SK-N-SH (cell line): ENCODE measurements around the gene FOXO1. TPM values are rescaled to one million over a fixed set of nuclear protein-coding genes. Genes with fewer than 3 reads are reported as not detected.

ENCODE experiments used
- CTCF ChIA-PET: fragments of 300-600, 350-600 bp; formaldehyde crosslinking; extraction: SDS; loops from one replicate; lab custom pipeline; 2021; lab: Yijun Ruan, JAX
- POLR2A ChIA-PET: fragments of 350-600 bp; sonication (Branson Sonifier 250); formaldehyde crosslinking; extraction: SDS; loops from one replicate; lab custom pipeline; 2020; ENCODE audit warnings: antibody characterized with exemption, inconsistent platforms; lab: Yijun Ruan, JAX
- DNase-seq: peaks from one replicate; pipeline ENCODE4 v3.0.0; 2012
- H2AFZ ChIP-seq: fragments of 200-600 bp; sonication (generic); 2 replicates; pipeline ENCODE4 v1.8.1; 2016; ENCODE audit warnings: antibody characterized with exemption, mild to moderate bottlenecking, low read depth
- H3F3A ChIP-seq: fragments of 200-600 bp; sonication (generic); replicated peaks from 2 replicates; pipeline ENCODE3; 2016; ENCODE audit warnings: antibody characterized with exemption, mild to moderate bottlenecking; ENCODE audit not compliant: insufficient read depth
- H3K27ac ChIP-seq, 2 experiments: fragments of 200-500 bp in 1 of 2; fragments of 200-600 bp in 1 of 2; sonication (Bioruptor generic) in 1 of 2; sonication (generic), shearing (Covaris generic) in 1 of 2; 2 replicates each; pipeline versions ENCODE4 v1.5.1 to v1.6.1; 2014 to 2016; ENCODE audit warnings: low read depth in 2 of 2, inconsistent platforms in 1 of 2, low read length in 1 of 2, mild to moderate bottlenecking in 1 of 2, mixed read lengths in 1 of 2
- H3K27me3 ChIP-seq: fragments of 200-600 bp; sonication (generic), shearing (Covaris generic); 2 replicates; pipeline ENCODE4 v1.6.1; 2016; ENCODE audit warnings: mixed run types; ENCODE audit not compliant: insufficient read depth
- H3K36me3 ChIP-seq, 2 experiments: fragments of 200-500 bp in 1 of 2; fragments of 200-600 bp in 1 of 2; sonication (Bioruptor generic) in 1 of 2; sonication (generic) in 1 of 2; replicated peaks in 1 of 2; 2 replicates each; pipeline versions ENCODE3 to v1.5.1; 2014 to 2016; ENCODE audit warnings: low read length in 1 of 2, mild to moderate bottlenecking in 1 of 2; ENCODE audit not compliant: insufficient read depth in 2 of 2, control insufficient read depth in 1 of 2
- H3K4me1 ChIP-seq, 2 experiments: fragments of 200-500 bp in 1 of 2; fragments of 200-600 bp in 1 of 2; sonication (Bioruptor generic) in 1 of 2; sonication (generic), shearing (Covaris generic) in 1 of 2; 2 replicates each; pipeline versions ENCODE4 v1.5.1 to v1.6.1; 2014 to 2016; ENCODE audit warnings: low read depth in 1 of 2, low read length in 1 of 2, mixed run types in 1 of 2; ENCODE audit not compliant: insufficient read depth in 2 of 2, control insufficient read depth in 1 of 2
- H3K4me2 ChIP-seq: fragments of 200-600 bp; sonication (generic), shearing (Covaris generic); 2 replicates; pipeline ENCODE4 v1.6.1; 2017; ENCODE audit warnings: mixed run types
- H3K4me3 ChIP-seq, 2 experiments: fragments of 200-500 bp in 1 of 2; fragments of 200-600 bp in 1 of 2; sonication (Bioruptor generic) in 1 of 2; sonication (generic), shearing (Covaris generic) in 1 of 2; 2 replicates each; pipeline versions ENCODE4 v1.5.1 to v1.8.1; 2014 to 2016; ENCODE audit warnings: low read depth in 2 of 2, inconsistent platforms in 1 of 2, low read length in 1 of 2, mild to moderate bottlenecking in 1 of 2, mixed read lengths in 1 of 2, moderate library complexity in 1 of 2
- H3K79me2 ChIP-seq: fragments of 200-600 bp; sonication (generic); 2 replicates; pipeline ENCODE4 v1.8.1; 2017; ENCODE audit warnings: mild to moderate bottlenecking; ENCODE audit not compliant: insufficient read depth
- H3K9ac ChIP-seq: fragments of 200-600 bp; sonication (generic); 2 replicates; pipeline ENCODE4 v1.6.1; 2017; ENCODE audit warnings: mixed run types
- H3K9me2 ChIP-seq: fragments of 200-600 bp; sonication (generic); 2 replicates; pipeline ENCODE4 v1.6.1; 2017; ENCODE audit warnings: mixed run types
- H3K9me3 ChIP-seq: fragments of 200-600 bp; sonication (generic); 2 replicates; pipeline ENCODE4 v1.6.1; 2017; ENCODE audit warnings: mixed run types, mild to moderate bottlenecking, moderate library complexity
- H4K20me1 ChIP-seq: fragments of 200-600 bp; sonication (generic); 2 replicates; pipeline ENCODE4 v1.6.1; 2017; ENCODE audit warnings: mild to moderate bottlenecking, mixed run types; ENCODE audit not compliant: insufficient read depth
- ELF1 ChIP-seq: IDR thresholded peaks from 2 replicates; pipeline ENCODE4 v1.4.0; 2012
- EZH2phosphoT487 ChIP-seq: fragments of 200-600 bp; sonication (generic); IDR thresholded peaks from 2 replicates; pipeline ENCODE4 v1.6.1; 2017; ENCODE audit warnings: low read depth, mixed run types, mild to moderate bottlenecking, antibody characterized with exemption, moderate library complexity, borderline replicate concordance
- FOXJ3 ChIP-seq: sonication (generic); formaldehyde crosslinking; IDR thresholded peaks from 2 replicates; pipeline ENCODE4 v1.5.1; 2020; ENCODE audit warnings: mild to moderate bottlenecking, missing genetic modification reagents
- GABPA ChIP-seq: IDR thresholded peaks from 2 replicates; pipeline ENCODE4 v1.4.0; 2012; ENCODE audit warnings: low read depth, mild to moderate bottlenecking
- GATA2 ChIP-seq: sonication (generic); formaldehyde crosslinking; IDR thresholded peaks from 2 replicates; pipeline ENCODE4 v1.5.0; 2020; ENCODE audit warnings: mild to moderate bottlenecking, missing genetic modification reagents
- JUND ChIP-seq: IDR thresholded peaks from 2 replicates; pipeline ENCODE4 v1.4.0; 2012
- MAX ChIP-seq: IDR thresholded peaks from 2 replicates; pipeline ENCODE4 v1.4.0; 2012; ENCODE audit warnings: low read depth
- MEF2A ChIP-seq: IDR thresholded peaks from 2 replicates; pipeline ENCODE4 v1.4.0; 2012; ENCODE audit warnings: low read depth, borderline replicate concordance
- NFIC ChIP-seq: IDR thresholded peaks from 2 replicates; pipeline ENCODE4 v1.4.0; 2012; ENCODE audit warnings: borderline replicate concordance
- POLR2AphosphoS5 ChIP-seq: IDR thresholded peaks from 2 replicates; pipeline ENCODE4 v1.6.1; 2012; ENCODE audit warnings: low read depth, low read length
- RCOR1 ChIP-seq: fragments of 150-350 bp; IDR thresholded peaks from 2 replicates; pipeline ENCODE4 v1.6.1; 2017; ENCODE audit warnings: antibody characterized with exemption, low read length
- REST ChIP-seq: IDR thresholded peaks from 2 replicates; pipeline ENCODE4 v1.6.1; 2012; ENCODE audit warnings: mild to moderate bottlenecking, low read depth, low read length, moderate library complexity
- RXRA ChIP-seq: IDR thresholded peaks from 2 replicates; pipeline ENCODE4 v1.4.0; 2012; ENCODE audit warnings: low read depth, mild to moderate bottlenecking, borderline replicate concordance
- SIN3A ChIP-seq: IDR thresholded peaks from 2 replicates; pipeline ENCODE4 v1.6.1; 2012; ENCODE audit warnings: low read depth, mild to moderate bottlenecking, low read length, moderate library complexity, borderline replicate concordance
- SMC3 ChIP-seq: IDR thresholded peaks from 2 replicates; pipeline ENCODE4 v1.6.1; 2012; ENCODE audit warnings: low read depth, low read length, improper control_type of control experiment
- TAF1 ChIP-seq: IDR thresholded peaks from 2 replicates; pipeline ENCODE4 v1.6.1; 2012; ENCODE audit warnings: low read depth, mild to moderate bottlenecking, low read length, moderate library complexity, borderline replicate concordance
- TCF12 ChIP-seq: IDR thresholded peaks from 2 replicates; pipeline ENCODE4 v1.4.0; 2012
- YY1 ChIP-seq: IDR thresholded peaks from 2 replicates; pipeline ENCODE4 v1.4.0; 2012; ENCODE audit warnings: low read depth, mild to moderate bottlenecking
- WGBS: methylation state at CpG from one replicate; pipeline ENCODE4 v1.1.6; 2017; ENCODE audit warnings: low lambda C conversion rate; 5-methylcytosine and 5-hydroxymethylcytosine counted together
- polyA plus RNA-seq, 3 experiments: library from polyadenylated mRNA; depleted of rRNA; stranded (reverse); fragments of >200 nt; gene quantifications; 2 replicates each; pipeline ENCODE4 v1.2.3, GENCODE V29; 2012

The FOXO1 gene
- polyA plus RNA-seq, 1 of the 3 experiments (the other 2 are of a cell fraction): 1.8 TPM

- WGBS: no CpG with 5 or more reads among the region's 1 CpG
- Histone ChIP-seq H3K9me3 (no peaks in the 10 kb centered on the region), H3K36me3 (no peaks in the 10 kb centered on the region), H3K79me2 (no peaks in the 10 kb centered on the region; the same call in 1 of the 2 replicates), H4K20me1 (no peaks in the 10 kb centered on the region; the same call in 1 of the 2 replicates), H3K27me3 (no peaks in the 10 kb centered on the region), H3K27ac (no peak overlapping the region), H3K4me1 (no peaks in the 10 kb centered on the region; a peak in 1 of 4 replicates), H3F3A (no peaks in the 10 kb centered on the region), H3K4me3 (no peak overlapping the region), H3K4me2 (no peak overlapping the region), H2AFZ (no peak overlapping the region), H3K9me2 (no peaks in the 10 kb centered on the region), H3K9ac (no peak overlapping the region)
- ChIA-PET POLR2A (no interaction called here), CTCF (no interaction called here)
- DNase-seq: no peak
- no peak for TF ChIP-seq JUND
- TF ChIP-seq EZH2phosphoT487: no peak
- no peak for TF ChIP-seq ELF1
- no peak for TF ChIP-seq RCOR1
- no peak for TF ChIP-seq TAF1
- TF ChIP-seq GABPA: no peak
- TF ChIP-seq REST: no peak
- TF ChIP-seq YY1: no peak
- no peak for TF ChIP-seq FOXJ3 (CRISPR knock-in tag)
- no peak for TF ChIP-seq MAX
- TF ChIP-seq RXRA: no peak
- no peak for TF ChIP-seq NFIC
- no peak for TF ChIP-seq SMC3
- no peak for TF ChIP-seq POLR2AphosphoS5
- TF ChIP-seq MEF2A: no peak
- no peak for TF ChIP-seq GATA2 (CRISPR knock-in tag)
- TF ChIP-seq SIN3A: no peak
- TF ChIP-seq TCF12: no peak
These were observed 93.5 kb downstream of the FOXO1 start for GRCh38 chr13:40572961-40573360.
